ENCODE data around the gene KRTAP2-2. TPM values are rescaled to one million over a fixed set of nuclear protein-coding genes. Genes with fewer than 3 reads are reported as not detected.

Gene KRTAP2-2
- total RNA-seq, 2 donors from 2014 or later, result not detected

DNA sequence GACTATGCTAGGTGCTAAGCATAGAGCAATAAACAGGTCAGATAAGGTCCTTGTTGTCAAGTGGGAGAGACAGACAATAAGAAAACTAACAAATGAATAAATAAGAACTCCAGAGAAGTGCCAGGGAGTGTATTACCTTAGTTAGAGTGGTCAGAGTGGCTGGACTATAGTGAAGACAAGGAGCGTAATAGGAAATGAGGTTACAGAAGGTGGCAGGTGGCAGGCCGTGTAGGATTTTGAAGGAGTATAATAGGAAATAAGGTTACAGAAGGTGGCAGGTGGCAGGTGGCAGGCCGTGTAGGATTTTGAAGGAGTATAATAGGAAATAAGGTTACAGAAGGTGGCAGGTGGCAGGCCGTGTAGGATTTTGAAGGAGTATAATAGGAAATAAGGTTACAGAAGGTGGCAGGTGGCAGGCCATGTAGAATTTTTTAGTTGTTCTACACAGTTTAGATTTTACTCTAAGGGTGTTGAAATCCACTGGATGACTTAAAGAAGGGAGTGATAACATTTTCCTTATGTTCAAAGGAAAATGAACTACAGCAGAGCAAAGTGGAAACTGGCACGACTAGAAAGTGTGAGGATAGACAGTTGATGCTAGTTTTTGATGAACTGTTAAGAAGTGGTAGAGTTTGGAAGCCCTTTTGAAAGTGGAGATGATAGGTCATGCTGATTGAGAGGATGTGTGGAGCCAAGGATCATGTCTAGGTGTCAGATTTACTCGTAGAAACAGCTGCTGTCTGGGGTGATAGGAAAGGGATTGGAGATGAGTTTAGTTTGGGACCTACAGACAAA is 42.5 kb downstream of the KRTAP2-2 start:
- H3K4me3 ChIP-seq, result no peak overlapping the region
- H3K27ac ChIP-seq, result no peak overlapping the region
- no peak for DNase-seq (ENCODE audit: low spot score)
- no peaks in the 10 kb centered on the region for H3K4me1 ChIP-seq
- TF ChIP-seq, protein P1, sequence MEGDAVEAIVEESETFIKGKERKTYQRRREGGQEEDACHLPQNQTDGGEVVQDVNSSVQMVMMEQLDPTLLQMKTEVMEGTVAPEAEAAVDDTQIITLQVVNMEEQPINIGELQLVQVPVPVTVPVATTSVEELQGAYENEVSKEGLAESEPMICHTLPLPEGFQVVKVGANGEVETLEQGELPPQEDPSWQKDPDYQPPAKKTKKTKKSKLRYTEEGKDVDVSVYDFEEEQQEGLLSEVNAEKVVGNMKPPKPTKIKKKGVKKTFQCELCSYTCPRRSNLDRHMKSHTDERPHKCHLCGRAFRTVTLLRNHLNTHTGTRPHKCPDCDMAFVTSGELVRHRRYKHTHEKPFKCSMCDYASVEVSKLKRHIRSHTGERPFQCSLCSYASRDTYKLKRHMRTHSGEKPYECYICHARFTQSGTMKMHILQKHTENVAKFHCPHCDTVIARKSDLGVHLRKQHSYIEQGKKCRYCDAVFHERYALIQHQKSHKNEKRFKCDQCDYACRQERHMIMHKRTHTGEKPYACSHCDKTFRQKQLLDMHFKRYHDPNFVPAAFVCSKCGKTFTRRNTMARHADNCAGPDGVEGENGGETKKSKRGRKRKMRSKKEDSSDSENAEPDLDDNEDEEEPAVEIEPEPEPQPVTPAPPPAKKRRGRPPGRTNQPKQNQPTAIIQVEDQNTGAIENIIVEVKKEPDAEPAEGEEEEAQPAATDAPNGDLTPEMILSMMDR (IDR thresholded peaks at IDR 0.05), result no peak
- no peaks in the 10 kb centered on the region for H3K27me3 ChIP-seq
- no peaks in the 10 kb centered on the region for H3K36me3 ChIP-seq
- no peaks in the 10 kb centered on the region for H3K9me3 ChIP-seq

DNA sequence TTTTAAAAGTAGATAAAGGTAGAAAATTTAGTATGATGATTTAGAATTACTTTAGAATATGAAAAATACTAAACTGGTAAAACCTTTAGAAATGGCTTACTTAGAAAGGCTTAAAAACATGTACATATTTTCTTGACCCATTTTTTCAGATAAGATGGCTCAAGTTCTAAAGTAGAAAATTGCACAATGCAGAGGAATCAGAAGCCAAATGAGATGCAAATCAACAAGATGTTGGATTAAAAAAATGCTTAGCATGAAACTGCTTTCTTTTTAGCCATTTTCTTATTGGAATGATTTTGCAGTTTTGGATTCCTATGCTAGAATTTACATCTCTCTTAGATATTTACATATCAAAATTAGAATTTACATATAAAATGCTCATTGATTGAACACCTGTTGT is 44.6 kb downstream of the KRTAP2-2 start:
- no peaks in the 10 kb centered on the region for H3K4me1 ChIP-seq
- H3K36me3 ChIP-seq, result no peaks in the 10 kb centered on the region
- no peaks in the 10 kb centered on the region for H3K27me3 ChIP-seq
- TF ChIP-seq, protein P1 (IDR thresholded peaks at IDR 0.05), result no peak
- no peak overlapping the region for H3K4me3 ChIP-seq
- H3K9me3 ChIP-seq, result no peaks in the 10 kb centered on the region
- H3K27ac ChIP-seq, result no peak overlapping the region
- no peak for DNase-seq (ENCODE audit: low spot score)

DNA sequence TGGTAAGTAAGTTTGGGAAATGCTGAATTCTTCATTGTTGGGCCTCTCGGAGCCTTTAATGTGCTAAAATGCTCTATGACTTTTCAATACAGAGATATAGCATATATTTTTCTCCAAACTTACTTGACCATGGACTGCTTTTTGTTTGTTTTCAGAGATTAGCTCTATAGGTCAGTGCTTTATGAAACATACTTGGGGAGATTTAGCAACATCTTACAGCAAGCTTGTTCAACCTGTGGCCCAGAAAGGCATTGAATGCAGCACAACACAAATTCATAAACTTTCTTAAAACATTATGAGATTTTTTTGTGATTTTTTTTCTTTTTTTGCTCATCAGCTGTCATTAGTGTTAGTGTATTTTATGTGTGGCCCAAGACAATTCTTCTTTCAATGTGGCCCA is 45.1 kb downstream of the KRTAP2-2 start:
- Histone ChIP-seq H3K9me3 (no peaks in the 10 kb centered on the region), H3K27ac (no peak overlapping the region), H3K27me3 (no peaks in the 10 kb centered on the region), H3K4me3 (no peak overlapping the region), H3K36me3 (no peaks in the 10 kb centered on the region), H3K4me1 (no peaks in the 10 kb centered on the region)
- TF ChIP-seq, protein P1 (IDR thresholded peaks at IDR 0.05), result no peak
- no peak for DNase-seq (ENCODE audit: low spot score)

DNA sequence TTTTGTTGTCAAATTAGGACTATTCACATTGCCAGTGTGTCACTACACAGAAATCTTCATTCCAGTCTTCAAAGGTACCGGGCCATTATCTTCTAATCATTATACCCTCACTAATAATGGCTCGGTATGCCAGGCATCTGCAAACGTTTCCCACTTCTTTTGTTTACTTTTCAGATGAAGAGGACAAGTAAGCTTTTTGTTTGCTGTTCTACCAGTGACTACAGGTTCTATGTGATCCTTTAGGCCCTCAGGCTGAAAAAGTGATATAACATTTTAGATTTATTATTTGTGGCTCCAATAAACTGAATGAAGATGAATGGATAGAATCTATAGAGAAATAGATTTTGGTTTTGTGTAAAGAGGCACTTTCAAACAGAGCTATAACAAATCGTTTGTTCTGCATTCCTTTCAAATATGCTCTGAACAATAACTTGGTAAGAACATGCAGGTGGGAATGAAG is 45.7 kb downstream of the KRTAP2-2 start:
- H3K4me1 ChIP-seq, result no peaks in the 10 kb centered on the region
- no peaks in the 10 kb centered on the region for H3K36me3 ChIP-seq
- no peak overlapping the region for H3K4me3 ChIP-seq
- H3K27ac ChIP-seq, result no peak overlapping the region
- H3K27me3 ChIP-seq, result no peaks in the 10 kb centered on the region
- TF ChIP-seq, protein P1 (IDR thresholded peaks at IDR 0.05), result no peak
- no peaks in the 10 kb centered on the region for H3K9me3 ChIP-seq
- no peak for DNase-seq (ENCODE audit: low spot score)

DNA sequence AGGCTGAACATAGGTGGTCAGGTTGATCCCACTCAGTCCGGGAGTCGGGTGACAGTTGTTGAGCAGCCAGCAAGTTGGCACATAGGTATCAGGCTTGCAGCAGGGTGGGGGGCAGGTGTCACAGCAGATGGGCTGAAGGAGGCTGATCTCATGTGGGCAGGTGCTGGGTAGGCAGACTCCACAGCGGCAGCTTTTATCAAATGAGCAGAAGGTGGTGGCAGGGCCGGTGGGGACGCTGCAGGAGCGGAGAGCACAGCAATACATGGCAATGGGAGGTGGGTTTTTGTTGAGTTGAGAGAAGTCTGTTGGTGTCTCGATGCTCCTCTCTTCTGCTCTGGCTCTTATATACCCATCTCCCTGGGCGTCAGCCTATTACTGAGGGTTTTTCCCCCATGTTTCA is 46.2 kb downstream of the KRTAP2-2 start, which contains the start of gene KRTAP3-1:
Gene KRTAP3-1, minus strand, starts transcription at position 318 of the 400 bp plus-strand sequence. Its CDS starts 54 bp downstream, at position 264.
- no peak for DNase-seq (ENCODE audit: low spot score)
- Histone ChIP-seq H3K27ac (no peak within 1 kb of the TSS), H3K36me3 (no peaks in the 10 kb centered on the region), H3K4me3 (no peak within 1 kb of the TSS), H3K27me3 (no peaks in the 10 kb centered on the region), H3K9me3 (no peaks in the 10 kb centered on the region), H3K4me1 (no peaks in the 10 kb centered on the region)
- TF ChIP-seq, protein P1 (IDR thresholded peaks at IDR 0.05), result no peak

Other genes with a start within 250 kb of the KRTAP2-2 start
- 10 to 100 TPM; 18.9 to 21.5 TPM for gene KRT10, start 232.6 kb downstream of the KRTAP2-2 start, total RNA-seq
- not detected for gene KRT12, start 188.0 kb downstream of the KRTAP2-2 start, total RNA-seq
- gene KRT20, start 170.0 kb downstream of the KRTAP2-2 start, total RNA-seq, result not detected
- gene KRT23, start 117.6 kb downstream of the KRTAP2-2 start, total RNA-seq, result not detected
- not detected for gene KRT39, start 88.3 kb downstream of the KRTAP2-2 start, total RNA-seq
- gene KRT40, start 70.9 kb downstream of the KRTAP2-2 start, total RNA-seq, result not detected
- not detected for gene KRTAP3-3, start 61.1 kb downstream of the KRTAP2-2 start, total RNA-seq
- gene KRTAP3-2, start 55.3 kb downstream of the KRTAP2-2 start, total RNA-seq, result not detected
- gene KRTAP3-1, start 46.1 kb downstream of the KRTAP2-2 start, total RNA-seq, result not detected
- not detected for gene KRTAP1-5, start 28.0 kb downstream of the KRTAP2-2 start, total RNA-seq
- not detected for gene KRTAP1-4, start 25.0 kb downstream of the KRTAP2-2 start, total RNA-seq
- gene KRTAP1-3, start 20.4 kb downstream of the KRTAP2-2 start, total RNA-seq, result under 1 TPM in 1 of 2 donors, not detected in 1; 0.39 TPM
- gene KRTAP1-1, start 13.8 kb downstream of the KRTAP2-2 start, total RNA-seq, result not detected
- not detected for gene KRTAP2-1, start 7.9 kb downstream of the KRTAP2-2 start, total RNA-seq
- gene KRTAP2-3, start 4.9 kb upstream of the KRTAP2-2 start, total RNA-seq, result not detected
- not detected for gene KRTAP2-4, start 10.6 kb upstream of the KRTAP2-2 start, total RNA-seq
- not detected for gene KRTAP4-7, start 28.9 kb upstream of the KRTAP2-2 start, total RNA-seq
- gene KRTAP4-8, start 42.9 kb upstream of the KRTAP2-2 start, total RNA-seq, result not detected
- gene KRTAP4-16, start 47.0 kb upstream of the KRTAP2-2 start, total RNA-seq, result not detected
- not detected for gene KRTAP4-9, start 50.2 kb upstream of the KRTAP2-2 start, total RNA-seq
- gene KRTAP4-11, start 63.1 kb upstream of the KRTAP2-2 start, total RNA-seq, result not detected
- gene KRTAP4-12, start 69.0 kb upstream of the KRTAP2-2 start, total RNA-seq, result not detected
- not detected for gene KRTAP4-6, start 85.3 kb upstream of the KRTAP2-2 start, total RNA-seq
- not detected for gene KRTAP4-5, start 94.6 kb upstream of the KRTAP2-2 start, total RNA-seq
- gene KRTAP4-4, start 105.5 kb upstream of the KRTAP2-2 start, total RNA-seq, result not detected
- gene KRTAP4-3, start 113.0 kb upstream of the KRTAP2-2 start, total RNA-seq, result not detected
- not detected for gene KRTAP4-2, start 123.0 kb upstream of the KRTAP2-2 start, total RNA-seq
- not detected for gene KRTAP4-1, start 129.7 kb upstream of the KRTAP2-2 start, total RNA-seq
- gene KRTAP9-1, start 134.7 kb upstream of the KRTAP2-2 start, total RNA-seq, result not detected
- not detected for gene KRTAP9-2, start 171.4 kb upstream of the KRTAP2-2 start, total RNA-seq
- not detected for gene KRTAP9-3, start 177.2 kb upstream of the KRTAP2-2 start, total RNA-seq
- gene KRTAP9-8, start 182.8 kb upstream of the KRTAP2-2 start, total RNA-seq, result not detected
- gene KRTAP9-4, start 194.5 kb upstream of the KRTAP2-2 start, total RNA-seq, result not detected
- not detected for gene KRTAP9-9, start 200.2 kb upstream of the KRTAP2-2 start, total RNA-seq
- not detected for gene KRTAP9-6, start 210.1 kb upstream of the KRTAP2-2 start, total RNA-seq
- not detected for gene KRTAP9-7, start 220.5 kb upstream of the KRTAP2-2 start, total RNA-seq
- not detected for gene KRTAP29-1, start 247.6 kb upstream of the KRTAP2-2 start, total RNA-seq

Data from right atrium auricular region (tissue), 2 donors.